Muscle of leg (tissue), 16 donors: ENCODE data around the gene CCT5. TPM values are rescaled to one million over a fixed set of nuclear protein-coding genes. Genes with fewer than 3 reads are reported as not detected.
A peak's percentile ranks its signal among the peaks of the same experiment; 100 is the strongest.

ENCODE experiments used
- DNase-seq: peaks from one replicate; pipeline ENCODE4 v3.0.0; 2013
- H3K27ac ChIP-seq: one replicate; pipeline ENCODE4 v1.5.1; 2013; ENCODE audit warnings: mild to moderate bottlenecking, low read length, control low read depth
- H3K27me3 ChIP-seq: one replicate; pipeline ENCODE4 v1.6.1; 2013; ENCODE audit warnings: low read length; ENCODE audit not compliant: control insufficient read depth, insufficient read depth
- H3K36me3 ChIP-seq: one replicate; pipeline ENCODE4 v1.6.1; 2013; ENCODE audit warnings: low read length; ENCODE audit not compliant: control insufficient read depth, insufficient read depth
- H3K4me1 ChIP-seq: one replicate; pipeline ENCODE4 v1.6.1; 2013; ENCODE audit warnings: low read length; ENCODE audit not compliant: control insufficient read depth, insufficient read depth
- H3K4me3 ChIP-seq: one replicate; pipeline ENCODE4 v1.5.1; 2013; ENCODE audit warnings: low read length, control low read depth
- H3K9me3 ChIP-seq: replicated peaks from 2 replicates; pipeline ENCODE4 v1.6.1; 2013; ENCODE audit warnings: low read depth, low read length; ENCODE audit not compliant: control insufficient read depth
- WGBS: methylation state at CpG from one replicate; pipeline ENCODE4 v1.1.5; 2013; ENCODE audit warnings: missing lambda C conversion rate; ENCODE audit not compliant: insufficient coverage; 5-methylcytosine and 5-hydroxymethylcytosine counted together
- long read RNA-seq, 11 donors: transcript quantifications; one replicate each; lab custom pipeline, GENCODE V29; 2026
- polyA plus RNA-seq, 8 donors: library from polyadenylated mRNA; unstranded; fragments of 120-200 nt; gene quantifications; one replicate each; pipeline versions ENCODE4 v1.2.1 to v1.2.3, GENCODE V29; 2013; ENCODE audit warnings: inconsistent platforms in 1 of 8, low replicate concordance in 1 of 8; ENCODE audit not compliant: insufficient read length in 8 of 8, insufficient read depth in 1 of 8
- total RNA-seq: library from RNA; stranded (reverse); fragments of 120-200 nt; gene quantifications from one replicate; pipeline ENCODE4 v1.2.4, GENCODE V29; 2013

The CCT5 gene
- total RNA-seq (223 TPM), polyA plus RNA-seq (100 to 1,000 TPM; 153 to 218 (median 177) TPM)
- long read RNA-seq, donor 1, transcript CCT5-212 (2 exons, 568 nt): minor isoform, 8 of 59 reads
- long read RNA-seq, donor 1, transcript CCT5-201 (11 exons, 3,675 nt): major isoform, 24 of 59 reads
- long read RNA-seq, donor 1, partial matches to known transcripts: 24 of 59 reads
- long read RNA-seq, donor 1, other reads (novel, unspliced or antisense): 0 of 59 reads
- long read RNA-seq, donor 2, transcript CCT5-201 (11 exons, 3,675 nt): major isoform, 7 of 9 reads
- long read RNA-seq, donor 2, partial matches to known transcripts: 0 of 9 reads
- long read RNA-seq, donor 2, other reads (novel, unspliced or antisense): 0 of 9 reads
- long read RNA-seq, donor 3, transcript CCT5-212 (2 exons, 568 nt): minor isoform, 11 of 145 reads
- long read RNA-seq, donor 3, transcript CCT5-201 (11 exons, 3,675 nt): major isoform, 52 of 145 reads
- long read RNA-seq, donor 3, partial matches to known transcripts: 80 of 145 reads
- long read RNA-seq, donor 3, other reads (novel, unspliced or antisense): 0 of 145 reads
- long read RNA-seq, donor 4, transcript CCT5-212 (2 exons, 568 nt): minor isoform, 6 of 103 reads
- long read RNA-seq, donor 4, transcript CCT5-201 (11 exons, 3,675 nt): major isoform, 22 of 103 reads
- long read RNA-seq, donor 4, partial matches to known transcripts: 73 of 103 reads
- long read RNA-seq, donor 4, other reads (novel, unspliced or antisense): 0 of 103 reads
- long read RNA-seq, donor 5, transcript CCT5-206 (3 exons, 555 nt): minor isoform, 5 of 551 reads
- long read RNA-seq, donor 5, transcript CCT5-201 (11 exons, 3,675 nt): major isoform, 103 of 551 reads
- long read RNA-seq, donor 5, transcript CCT5-212 (2 exons, 568 nt): minor isoform, 35 of 551 reads
- long read RNA-seq, donor 5, partial matches to known transcripts: 338 of 551 reads
- long read RNA-seq, donor 5, other reads (novel, unspliced or antisense): 66 of 551 reads
- long read RNA-seq, donor 6, transcript CCT5-210 (3 exons, 1,091 nt): minor isoform, 5 of 360 reads
- long read RNA-seq, donor 6, transcript CCT5-201 (11 exons, 3,675 nt): major isoform, 68 of 360 reads
- long read RNA-seq, donor 6, transcript CCT5-212 (2 exons, 568 nt): minor isoform, 18 of 360 reads
- long read RNA-seq, donor 6, partial matches to known transcripts: 268 of 360 reads
- long read RNA-seq, donor 6, other reads (novel, unspliced or antisense): 0 of 360 reads
- long read RNA-seq, donor 7, transcript CCT5-212 (2 exons, 568 nt): minor isoform, 26 of 190 reads
- long read RNA-seq, donor 7, transcript CCT5-201 (11 exons, 3,675 nt): major isoform, 68 of 190 reads
- long read RNA-seq, donor 7, partial matches to known transcripts: 90 of 190 reads
- long read RNA-seq, donor 7, other reads (novel, unspliced or antisense): 0 of 190 reads
- long read RNA-seq, donor 8, transcript CCT5-212 (2 exons, 568 nt): minor isoform, 12 of 154 reads
- long read RNA-seq, donor 8, transcript CCT5-201 (11 exons, 3,675 nt): major isoform, 50 of 154 reads
- long read RNA-seq, donor 8, partial matches to known transcripts: 63 of 154 reads
- long read RNA-seq, donor 8, other reads (novel, unspliced or antisense): 26 of 154 reads
- long read RNA-seq, donor 9, transcript CCT5-212 (2 exons, 568 nt): minor isoform, 28 of 265 reads
- long read RNA-seq, donor 9, transcript CCT5-201 (11 exons, 3,675 nt): major isoform, 38 of 265 reads
- long read RNA-seq, donor 9, partial matches to known transcripts: 192 of 265 reads
- long read RNA-seq, donor 9, other reads (novel, unspliced or antisense): 0 of 265 reads
- long read RNA-seq, donor 10, transcript CCT5-212 (2 exons, 568 nt): minor isoform, 17 of 333 reads
- long read RNA-seq, donor 10, transcript CCT5-201 (11 exons, 3,675 nt): major isoform, 78 of 333 reads
- long read RNA-seq, donor 10, partial matches to known transcripts: 226 of 333 reads
- long read RNA-seq, donor 10, other reads (novel, unspliced or antisense): 6 of 333 reads
- long read RNA-seq, donor 11, transcript CCT5-212 (2 exons, 568 nt): minor isoform, 7 of 95 reads
- long read RNA-seq, donor 11, transcript CCT5-201 (11 exons, 3,675 nt): major isoform, 49 of 95 reads
- long read RNA-seq, donor 11, partial matches to known transcripts: 34 of 95 reads
- long read RNA-seq, donor 11, other reads (novel, unspliced or antisense): 0 of 95 reads

DNA sequence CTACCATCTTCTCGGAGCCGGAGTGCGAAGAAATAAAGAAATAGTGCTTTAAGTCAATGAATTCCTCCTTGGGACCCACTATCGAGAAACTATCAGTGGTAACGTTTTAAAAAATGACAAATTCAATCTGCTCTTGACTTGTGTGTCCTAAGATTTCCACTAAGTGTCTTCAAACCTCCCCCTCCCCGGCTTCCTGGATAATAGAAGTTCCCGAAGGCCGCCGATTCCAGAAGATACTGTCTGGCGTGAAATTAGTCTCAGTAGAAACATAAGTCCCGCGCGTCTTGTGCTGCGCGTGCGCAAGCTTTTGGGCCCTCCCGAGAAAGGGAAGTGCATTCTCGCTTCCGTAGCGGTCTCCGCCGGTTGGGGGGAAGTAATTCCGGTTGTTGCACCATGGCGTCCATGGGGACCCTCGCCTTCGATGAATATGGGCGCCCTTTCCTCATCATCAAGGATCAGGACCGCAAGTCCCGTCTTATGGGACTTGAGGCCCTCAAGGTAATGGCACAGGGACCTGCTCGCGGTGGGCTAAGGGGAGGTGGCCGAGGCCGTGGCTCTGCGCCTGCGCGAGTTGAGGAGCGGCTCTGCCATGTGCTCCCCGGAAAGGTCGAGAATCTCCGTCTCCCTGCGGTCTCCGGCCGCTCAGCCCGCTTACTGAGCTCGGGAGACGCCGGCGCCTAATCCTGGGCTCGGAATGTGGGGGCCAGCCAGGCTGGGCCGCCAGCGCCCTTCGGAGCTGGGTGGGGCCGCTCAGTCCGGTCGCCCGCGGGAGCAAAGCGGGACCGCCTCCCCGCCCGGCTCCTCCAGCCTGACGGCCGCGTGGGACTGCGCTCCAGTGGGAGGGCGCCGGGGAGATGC lies at the start of gene CCT5:
TSS of gene CCT5 (plus strand) at position 333 of the 858 bp plus-strand sequence. CDS start at position 394, 61 bp downstream.
- Histone ChIP-seq H3K27me3 (no peaks in the 10 kb centered on the region), H3K9me3 (no peaks in the 10 kb centered on the region), H3K4me3 (peak within 1 kb of the TSS; percentile 97), H3K4me1 (peaks cover 20% of the 10 kb centered on the region), H3K27ac (peak within 1 kb of the TSS; percentile 95), H3K36me3 (peaks cover 7% of the 10 kb centered on the region)
- DNase-seq: peak; percentile 99
- WGBS: 0% methylated on average over 58 of the region's 67 CpGs

DNA sequence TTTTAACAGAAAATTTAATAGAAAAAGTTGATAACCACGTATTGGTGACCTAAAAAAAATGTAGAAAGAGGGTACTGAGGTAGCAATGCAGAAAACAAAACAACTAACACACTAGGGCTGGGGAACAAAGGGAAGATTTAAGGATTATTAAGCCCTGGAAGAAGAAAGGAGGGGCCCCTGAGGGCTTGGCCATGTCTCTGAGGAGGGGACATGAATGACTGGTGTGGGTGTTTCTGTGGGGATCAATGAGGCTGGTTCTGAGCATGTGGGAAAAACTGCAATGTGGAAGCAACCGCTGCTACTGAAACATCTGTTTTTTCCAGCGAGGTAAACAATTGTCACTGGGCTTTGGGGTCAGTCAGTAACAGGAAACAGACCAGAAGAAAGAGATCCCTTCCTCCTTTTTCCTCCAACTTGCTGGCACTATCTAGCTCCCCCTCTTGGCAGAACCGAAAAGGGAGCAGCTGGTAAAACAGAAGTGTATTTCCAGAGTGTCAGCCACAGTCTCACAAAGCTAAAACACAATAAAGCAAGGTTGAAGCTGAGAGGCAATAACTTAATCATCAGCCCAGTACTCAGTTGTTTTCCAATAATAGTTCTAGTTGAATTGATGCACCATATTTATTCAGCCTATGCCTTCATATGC lies 48.7 kb upstream of the CCT5 start:
- Histone ChIP-seq H3K36me3 (no peaks in the 10 kb centered on the region), H3K4me1 (peaks cover 4% of the 10 kb centered on the region), H3K4me3 (no peak overlapping the region), H3K27me3 (no peaks in the 10 kb centered on the region), H3K27ac (no peak overlapping the region), H3K9me3 (peaks cover 4% of the 10 kb centered on the region)
- WGBS: 17% methylated on average over 1 of the region's 4 CpGs
- DNase-seq: peak; percentile 36

DNA sequence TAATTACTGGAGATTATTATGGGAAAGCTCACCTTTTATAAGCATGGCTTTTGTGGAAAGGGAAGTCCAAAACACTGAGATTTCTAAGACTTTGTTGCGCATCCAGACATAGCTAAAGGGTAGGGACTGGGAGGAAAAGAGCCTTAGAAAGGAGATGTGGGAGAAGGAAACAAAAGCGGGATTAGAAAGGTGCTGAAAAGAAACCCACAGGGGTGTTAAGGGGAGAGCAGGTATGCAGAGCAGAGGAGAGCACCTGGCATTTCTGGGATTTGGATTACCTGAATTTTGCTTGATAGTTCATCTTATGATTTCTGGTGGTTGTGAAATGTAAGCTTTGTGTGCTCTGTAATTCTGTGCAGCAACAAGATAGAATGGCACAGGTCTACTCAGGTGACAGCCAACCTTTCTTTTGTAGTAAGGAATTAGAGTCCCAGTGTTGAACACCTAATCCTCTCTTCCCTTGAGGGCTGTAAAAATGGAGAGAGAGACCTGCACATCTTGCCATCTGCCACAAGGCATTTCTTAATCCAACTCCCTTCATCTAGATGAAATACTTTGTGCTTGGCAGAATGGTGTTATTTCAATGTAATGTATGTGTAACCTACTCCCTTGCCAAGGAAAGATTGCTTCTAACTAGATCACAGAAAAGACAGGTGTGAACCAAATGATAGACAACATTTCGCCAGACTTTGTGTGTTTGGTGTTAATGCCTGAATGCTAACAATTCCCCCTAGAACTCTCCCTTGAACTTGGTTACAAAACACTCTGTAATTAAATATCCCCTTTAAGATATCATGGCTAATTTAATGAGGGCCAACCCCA lies 47.8 kb upstream of the CCT5 start:
- H3K4me1 ChIP-seq: peaks cover 4% of the 10 kb centered on the region
- no peak overlapping the region for H3K27ac ChIP-seq
- H3K9me3 ChIP-seq: peaks cover 4% of the 10 kb centered on the region
- 73% methylated on average over 3 of the region's 3 CpGs for WGBS
- no peak overlapping the region for H3K4me3 ChIP-seq
- DNase-seq: no peak
- no peaks in the 10 kb centered on the region for H3K36me3 ChIP-seq
- H3K27me3 ChIP-seq: no peaks in the 10 kb centered on the region

DNA sequence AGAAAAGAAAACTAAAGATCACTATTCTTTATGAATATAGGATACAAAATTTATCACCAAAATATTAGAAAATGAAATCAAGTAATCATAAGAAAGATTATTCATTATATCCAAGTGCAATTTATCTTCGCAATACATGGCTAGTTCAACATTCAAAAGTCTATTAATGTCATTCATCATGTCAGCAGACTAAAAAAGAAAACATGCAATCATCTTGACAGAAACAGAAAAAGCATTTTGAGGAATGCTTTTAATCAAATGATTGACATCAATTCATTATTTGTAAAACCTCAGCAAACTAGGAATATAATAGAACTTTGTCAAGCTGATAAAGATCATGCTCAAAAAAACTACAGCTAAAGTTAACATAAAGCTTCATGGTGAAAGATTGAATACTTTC lies 41.1 kb upstream of the CCT5 start:
- Histone ChIP-seq H3K36me3 (no peaks in the 10 kb centered on the region), H3K9me3 (no peaks in the 10 kb centered on the region), H3K4me3 (no peak overlapping the region), H3K4me1 (no peaks in the 10 kb centered on the region), H3K27ac (no peak overlapping the region), H3K27me3 (no peaks in the 10 kb centered on the region)
- WGBS: no CpG with 5 or more reads among the region's 1 CpG
- DNase-seq: no peak

DNA sequence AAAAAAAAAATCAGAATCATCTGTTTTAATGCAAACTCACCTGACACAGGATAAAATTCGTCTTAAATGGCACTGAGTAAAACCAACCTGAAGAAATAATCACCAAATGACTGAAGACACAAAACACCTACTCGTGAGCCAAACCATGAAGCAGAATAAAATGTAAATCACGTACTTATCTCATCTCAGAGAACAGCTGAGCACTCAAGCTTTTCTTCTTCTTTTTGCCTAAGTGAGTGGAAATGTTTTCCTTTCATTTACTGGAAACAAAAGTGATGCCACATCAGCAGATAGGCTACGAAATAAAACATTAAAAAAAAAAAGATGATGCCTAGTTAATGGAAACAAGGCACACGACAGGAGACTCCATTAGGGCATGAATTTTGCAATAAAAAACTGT lies 36.8 kb upstream of the CCT5 start:
- Histone ChIP-seq H3K27ac (no peak overlapping the region), H3K9me3 (no peaks in the 10 kb centered on the region), H3K27me3 (no peaks in the 10 kb centered on the region), H3K4me3 (no peak overlapping the region), H3K36me3 (no peaks in the 10 kb centered on the region), H3K4me1 (no peaks in the 10 kb centered on the region)
- 81% methylated on average over 3 of the region's 5 CpGs for WGBS
- no peak for DNase-seq

DNA sequence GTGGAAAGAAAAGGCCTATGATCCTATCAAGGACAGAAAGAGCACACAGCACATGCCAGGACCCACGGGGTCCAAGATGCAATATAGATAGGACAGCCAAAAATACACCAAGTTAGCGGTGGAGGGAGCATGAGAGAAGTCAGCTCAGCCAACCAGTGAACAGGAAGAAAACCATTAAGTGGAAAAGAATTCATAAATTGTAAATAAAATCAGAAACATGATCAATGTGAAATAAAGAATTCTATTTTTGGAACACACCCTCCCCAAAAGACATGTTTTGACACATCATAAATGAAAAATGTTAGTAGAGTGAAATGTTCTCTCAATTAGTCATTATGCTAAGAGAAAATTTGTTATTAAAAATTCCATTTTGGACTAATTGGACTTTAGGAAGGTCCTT lies 36.0 kb upstream of the CCT5 start:
- H3K36me3 ChIP-seq: no peaks in the 10 kb centered on the region
- H3K4me3 ChIP-seq: no peak overlapping the region
- H3K9me3 ChIP-seq: no peaks in the 10 kb centered on the region
- H3K27me3 ChIP-seq: no peaks in the 10 kb centered on the region
- H3K27ac ChIP-seq: no peak overlapping the region
- no peaks in the 10 kb centered on the region for H3K4me1 ChIP-seq
- 90% methylated on average over 1 of the region's 2 CpGs for WGBS
- no peak for DNase-seq

DNA sequence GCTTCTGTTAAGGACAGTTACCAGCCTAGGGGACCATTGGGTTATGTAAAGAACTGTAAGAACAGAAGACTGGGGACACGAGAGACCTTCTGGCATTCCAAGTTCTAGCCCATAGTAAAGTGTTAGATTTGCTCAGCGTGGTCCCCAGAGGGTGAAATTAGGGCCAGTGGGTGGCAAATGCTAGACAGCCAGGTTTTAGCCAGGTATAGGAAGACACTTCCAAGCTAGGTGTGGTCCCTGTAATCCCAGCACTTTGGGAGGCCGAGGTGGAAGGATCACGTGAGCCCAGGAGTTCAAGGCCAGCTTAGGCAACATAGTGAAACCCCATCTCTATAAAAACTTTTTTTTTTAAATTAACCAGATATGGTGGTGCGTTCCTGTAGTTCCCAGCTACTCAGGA lies 34.7 kb upstream of the CCT5 start:
- DNase-seq: no peak
- H3K9me3 ChIP-seq: no peaks in the 10 kb centered on the region
- H3K27ac ChIP-seq: no peak overlapping the region
- no peaks in the 10 kb centered on the region for H3K36me3 ChIP-seq
- H3K27me3 ChIP-seq: no peaks in the 10 kb centered on the region
- H3K4me3 ChIP-seq: no peak overlapping the region
- WGBS: 75% methylated on average over 2 of the region's 5 CpGs
- H3K4me1 ChIP-seq: no peaks in the 10 kb centered on the region
